Pulmonary artery endothelial cell (primary cell): ENCODE results near the gene DOK5. TPM values are rescaled to one million over a fixed set of nuclear protein-coding genes. Genes with fewer than 3 reads are reported as not detected.

Source experiments
- DNase-seq: peaks from one replicate; pipeline ENCODE4 v3.0.0-alpha.2; 2011; ENCODE audit warnings: low read depth, low spot score
- total RNA-seq: library from RNA; depleted of rRNA; stranded (reverse); fragments of >200 nt; gene quantifications from 2 replicates; pipeline ENCODE4 v1.2.3, GENCODE V29; 2014

The DOK5 gene
- total RNA-seq, 1 donor from 2014 or later = 13.5 TPM

DNA sequence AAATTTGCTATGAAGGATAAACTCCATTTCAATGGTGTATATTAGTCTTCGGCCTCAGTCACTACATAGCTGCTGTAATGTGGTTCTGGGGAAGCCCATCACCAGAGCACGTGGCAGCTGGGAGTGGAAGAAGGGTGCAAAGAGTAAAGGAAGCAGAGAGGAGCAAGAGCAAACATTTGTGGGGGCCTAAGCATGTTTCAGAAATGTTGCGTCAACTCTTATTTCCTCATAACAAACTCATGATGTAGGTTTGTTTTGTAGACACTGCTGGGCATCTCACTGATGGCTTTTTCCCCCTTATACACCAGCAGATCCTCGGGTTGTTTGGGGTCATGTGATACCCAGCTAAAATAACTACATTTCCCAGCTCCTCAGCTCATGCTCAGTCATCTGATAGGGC lies 37.3 kb downstream of the DOK5 start:
- no peak for DNase-seq

DNA sequence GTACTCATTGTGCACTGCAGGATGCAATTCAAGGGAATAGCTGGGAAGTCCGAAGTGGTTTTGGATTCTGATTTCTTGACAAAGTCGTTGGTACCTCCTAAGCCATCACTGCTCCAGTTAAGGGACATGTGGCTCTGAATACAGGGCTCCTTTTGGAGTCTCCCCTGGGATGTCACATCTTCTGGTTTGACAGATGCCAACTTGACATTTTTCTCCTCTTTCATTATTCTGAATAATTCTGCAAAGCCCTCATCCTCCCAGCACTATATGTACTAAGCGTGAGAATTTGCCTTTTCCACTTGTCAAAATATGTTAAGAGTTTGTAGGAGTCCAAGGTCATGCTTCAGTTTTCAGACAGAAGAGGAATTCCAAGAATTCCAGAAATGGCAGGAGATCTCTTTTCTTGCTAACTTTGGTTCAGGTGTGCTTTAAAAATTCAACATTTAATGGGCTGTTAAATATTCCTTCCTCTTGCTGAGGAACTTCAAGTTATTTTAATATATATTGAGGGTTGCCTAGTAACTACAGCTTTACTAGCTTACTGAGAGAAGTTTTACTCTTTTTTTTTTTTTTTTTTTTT lies 38.7 kb downstream of the DOK5 start:
- no peak for DNase-seq

DNA sequence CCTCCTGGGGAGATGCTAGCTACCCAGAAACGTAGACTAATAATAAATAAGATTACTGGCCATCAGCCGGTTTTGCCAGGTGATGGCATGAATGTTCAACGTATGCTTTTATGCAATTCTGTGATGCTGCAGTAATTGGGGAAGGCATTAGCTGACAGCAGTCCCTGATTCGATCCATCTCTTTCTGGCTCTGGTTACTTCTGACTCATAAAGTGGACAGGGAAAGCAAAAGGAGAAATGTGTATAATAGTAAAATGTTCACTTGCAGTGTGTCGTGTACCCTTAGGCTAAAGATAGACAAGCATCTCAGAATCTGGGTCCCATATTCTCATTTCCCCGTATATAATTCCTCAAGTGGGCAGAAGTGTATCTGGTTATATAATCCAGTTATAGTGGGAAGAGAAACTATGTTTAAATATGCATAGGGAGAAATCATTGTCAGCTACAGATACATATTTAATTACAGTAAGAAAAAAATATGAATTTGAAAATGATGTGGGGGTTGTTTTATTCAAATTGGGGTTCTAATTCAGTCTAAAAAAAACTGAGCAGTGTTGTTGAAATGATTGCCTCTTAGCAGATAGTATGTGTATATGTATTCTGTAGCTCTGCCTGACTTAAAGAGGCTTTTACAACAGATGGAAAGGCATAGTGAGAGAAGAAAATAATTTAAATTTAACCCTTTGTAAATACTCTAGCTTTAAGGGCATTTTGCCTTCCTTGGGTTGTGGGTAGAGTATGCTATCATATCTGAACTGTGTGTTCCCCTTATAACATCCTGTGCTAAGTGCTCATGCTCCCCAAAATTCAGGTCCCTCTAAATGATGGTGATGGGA lies 40.6 kb downstream of the DOK5 start:
- DNase-seq = no peak

DNA sequence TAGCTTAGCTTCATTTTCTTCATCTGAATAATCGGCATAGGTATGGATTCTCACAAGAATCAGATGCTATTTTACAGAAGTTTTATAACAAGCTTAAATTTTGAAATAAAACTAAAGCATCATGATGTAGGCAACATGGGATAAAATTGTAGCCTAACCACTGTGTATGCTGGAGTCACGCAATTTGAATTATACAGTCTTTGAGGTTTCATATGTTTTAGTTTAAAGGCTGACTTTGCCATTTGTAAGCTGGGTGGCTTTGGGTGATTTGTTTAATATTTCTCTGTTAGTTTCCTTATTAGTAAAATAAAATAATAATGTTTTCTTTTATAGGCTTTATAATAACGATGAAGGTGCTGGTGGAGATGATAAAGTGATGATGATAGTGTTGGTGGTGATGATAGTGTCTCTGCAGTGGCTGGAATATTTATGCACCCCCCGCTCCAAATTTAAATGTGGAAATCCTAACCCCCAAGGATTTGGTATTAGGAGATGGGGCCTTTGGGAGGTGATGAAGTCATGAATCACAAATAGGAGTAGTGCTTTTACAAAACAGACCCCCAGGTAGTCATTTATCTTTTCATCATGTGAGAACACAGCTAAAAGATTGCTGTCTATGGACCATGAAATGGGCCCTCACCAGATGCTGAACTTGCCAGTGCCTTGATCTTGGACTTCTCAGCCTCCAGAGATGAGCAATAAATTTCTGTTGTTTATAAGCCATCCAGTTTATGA lies 42.0 kb downstream of the DOK5 start:
- DNase-seq = no peak

DNA sequence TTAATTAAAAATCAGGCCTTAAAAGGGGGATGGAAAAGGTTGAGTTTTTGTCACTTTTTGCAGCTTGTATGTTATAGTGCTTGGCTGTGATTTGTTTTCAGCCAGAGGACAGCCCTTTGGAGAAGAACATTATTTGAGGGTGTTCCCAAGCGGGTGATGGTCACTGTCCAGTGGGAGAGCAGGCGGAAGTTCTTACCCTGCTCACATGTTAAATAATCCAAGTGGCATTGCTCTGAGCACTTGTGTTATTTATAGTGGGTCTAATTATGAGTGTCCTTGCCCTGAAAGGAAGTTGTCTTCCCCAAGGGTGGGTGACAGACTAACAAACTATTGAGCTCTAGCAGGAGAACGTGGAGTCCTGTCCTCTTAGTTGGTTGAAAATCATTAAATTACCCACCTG lies 49.5 kb downstream of the DOK5 start:
- no peak for DNase-seq

DNA sequence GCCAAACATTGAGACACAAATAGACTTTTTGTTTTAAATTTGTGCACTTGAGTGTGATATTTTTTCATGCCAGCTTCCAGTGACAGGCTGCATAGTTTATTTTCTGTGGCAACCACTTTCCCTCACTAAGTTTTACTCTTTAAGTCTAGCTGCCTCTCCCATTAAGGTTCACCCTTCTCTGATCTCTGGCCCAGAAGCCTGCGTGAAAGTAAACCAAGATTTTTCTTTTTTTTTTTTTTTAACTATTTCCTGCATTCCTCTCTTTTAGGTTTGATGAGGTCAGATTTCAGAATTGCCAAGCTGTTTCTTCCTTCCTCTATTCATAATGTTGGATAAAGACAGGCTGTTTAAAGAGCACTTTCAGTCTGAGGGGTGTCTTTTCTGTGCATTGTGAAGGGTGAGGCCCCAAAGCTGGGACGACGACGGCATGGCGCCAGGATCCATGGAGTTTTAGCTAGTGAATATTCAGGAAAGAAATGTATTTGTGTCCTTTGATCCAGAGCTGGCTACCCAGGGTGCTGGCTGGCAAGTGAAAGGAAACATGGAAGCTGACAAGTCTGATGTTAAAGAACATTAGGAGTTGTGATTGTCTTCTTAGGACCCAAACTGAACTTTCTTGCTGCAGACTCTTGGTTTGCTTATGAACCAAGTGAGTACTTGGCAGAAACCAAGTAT lies 50.7 kb downstream of the DOK5 start:
- DNase-seq = no peak

DNA sequence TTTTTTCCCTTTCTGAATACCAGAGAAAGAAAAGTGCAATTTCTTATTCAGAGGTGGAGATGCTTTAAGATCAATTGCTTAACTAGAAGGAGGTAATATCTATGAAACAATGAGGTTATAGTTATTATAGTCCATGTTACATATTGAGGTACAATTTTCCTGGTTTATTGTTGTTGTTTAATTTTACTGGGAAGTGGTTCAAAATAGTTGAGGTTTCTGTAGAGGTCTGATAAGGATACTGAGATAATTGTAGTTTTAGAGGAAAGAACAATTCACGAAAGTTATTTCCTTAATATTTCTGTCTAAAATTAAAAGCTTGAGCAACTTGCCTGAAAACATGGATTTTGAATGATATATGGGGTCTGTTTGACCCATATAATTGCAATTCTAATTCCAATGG lies 51.4 kb downstream of the DOK5 start:
- DNase-seq = no peak

DNA sequence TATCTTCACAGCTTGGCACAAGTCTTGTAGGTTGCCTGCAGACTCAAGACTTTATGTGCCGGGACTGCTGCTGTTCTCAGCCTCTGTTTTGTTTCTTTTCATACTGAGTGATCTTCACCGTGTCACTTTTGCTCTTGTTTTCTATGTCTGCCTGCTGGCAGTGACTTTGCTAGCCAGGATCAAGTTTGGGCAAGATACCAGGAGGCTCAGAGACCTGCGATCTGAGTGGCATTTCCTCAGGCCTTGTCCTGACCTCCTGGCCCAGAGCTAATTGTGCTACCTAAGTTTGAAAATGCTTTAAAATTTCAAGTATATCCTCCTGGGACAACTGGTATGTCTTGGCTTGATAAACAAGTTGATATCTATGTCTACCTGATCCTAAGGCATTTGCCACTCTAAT lies 57.2 kb downstream of the DOK5 start:
- no peak for DNase-seq

DNA sequence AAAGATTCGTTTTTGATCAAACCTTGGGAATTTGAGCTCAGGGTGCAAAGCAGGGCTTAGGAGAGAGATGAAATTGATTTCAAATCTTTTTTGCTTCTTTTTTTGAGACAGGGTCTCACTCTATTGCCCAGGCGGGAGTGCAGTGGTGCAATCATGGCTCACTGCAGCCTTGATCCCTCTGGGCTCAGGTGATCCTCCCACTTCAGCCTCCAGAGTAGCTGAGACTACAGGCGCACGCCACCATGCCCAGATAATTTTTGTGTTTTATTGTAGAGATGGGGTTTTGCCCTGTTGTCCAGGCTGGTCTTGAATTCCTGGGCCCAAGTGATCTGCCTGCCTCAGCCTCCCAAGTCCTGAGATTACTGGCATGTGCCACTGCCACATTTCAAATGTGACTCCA lies 58.7 kb downstream of the DOK5 start:
- DNase-seq = no peak

DNA sequence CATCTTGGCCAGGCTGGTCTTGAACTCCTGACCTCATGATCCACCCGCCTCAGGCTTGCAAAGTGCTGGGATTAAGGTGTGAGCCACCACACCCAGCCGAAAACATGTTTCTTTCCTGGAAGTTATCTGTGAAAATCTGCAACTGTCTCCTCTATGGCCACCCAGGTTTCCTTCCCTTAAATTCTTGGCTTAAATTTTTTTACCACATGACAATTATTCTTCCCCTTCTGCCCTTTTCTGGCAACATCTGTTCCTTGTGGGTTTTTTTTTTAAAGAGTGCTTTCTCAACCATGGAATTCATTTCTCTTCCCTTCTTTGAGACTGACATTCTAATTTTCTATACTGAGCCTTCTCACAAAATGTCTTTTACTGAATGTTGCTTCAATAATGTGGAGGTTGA lies 59.6 kb downstream of the DOK5 start:
- DNase-seq = no peak

DNA sequence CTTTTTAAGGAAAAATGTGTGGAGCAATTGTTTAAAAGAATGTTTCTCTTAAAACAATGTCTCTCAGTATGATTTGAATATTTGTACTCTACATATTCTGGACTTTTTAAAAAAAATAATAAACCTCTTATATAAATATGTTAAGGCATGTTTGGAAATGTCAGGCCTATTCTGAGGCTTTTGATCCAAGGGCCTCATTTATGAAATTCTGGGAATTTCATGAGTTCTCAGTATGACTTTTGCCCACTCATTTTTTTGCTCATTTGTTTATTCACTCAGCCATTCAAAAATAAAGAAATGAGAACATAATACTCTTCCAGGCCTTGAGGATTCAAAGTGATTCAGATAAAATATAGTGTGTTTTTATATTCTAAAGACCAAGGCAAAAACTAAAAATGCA lies 60.4 kb downstream of the DOK5 start:
- no peak for DNase-seq

DNA sequence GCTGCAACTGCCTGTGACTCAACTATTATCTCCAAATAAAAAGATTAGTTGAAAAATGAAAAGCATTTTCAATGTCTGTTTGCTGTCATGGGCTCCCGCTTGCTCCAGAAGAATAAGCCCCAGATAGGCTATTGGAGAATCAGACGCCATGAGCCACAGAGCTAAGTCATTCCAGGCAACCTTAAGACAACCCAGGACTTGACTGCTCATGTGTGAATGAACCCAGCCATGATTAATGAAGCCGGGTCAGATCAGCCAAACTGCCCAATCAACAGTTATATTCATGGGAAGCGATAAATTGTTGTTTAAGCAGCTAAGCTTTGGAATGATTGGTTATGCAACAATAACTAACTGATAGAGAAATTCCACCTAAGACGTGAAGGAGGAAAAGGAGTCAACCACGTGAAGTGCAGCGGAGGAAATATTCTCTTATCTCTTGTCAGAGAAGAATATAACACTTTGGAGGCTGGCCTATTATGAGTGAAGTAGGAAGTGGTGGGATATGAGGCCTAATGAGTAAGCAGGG lies 64.2 kb downstream of the DOK5 start:
- no peak for DNase-seq

DNA sequence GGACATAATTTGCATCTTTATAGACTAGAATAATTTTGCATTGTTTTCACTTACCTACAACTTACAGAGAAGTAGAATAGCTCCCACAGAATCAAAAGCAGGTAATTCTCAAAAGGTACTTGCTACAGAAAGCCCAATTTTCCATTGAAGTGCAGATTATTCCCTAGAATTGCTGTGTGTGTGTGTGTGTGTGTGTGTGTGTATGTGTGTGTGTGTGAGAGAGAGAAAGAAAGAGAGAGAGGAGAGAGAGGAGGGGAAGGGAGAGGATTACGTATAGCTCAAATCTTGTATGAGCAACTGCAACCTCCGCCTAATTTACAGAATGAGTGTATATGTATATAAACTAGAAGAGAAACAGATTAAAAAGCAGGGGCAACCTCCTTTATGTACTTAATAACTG lies 68.0 kb downstream of the DOK5 start:
- DNase-seq = no peak

DNA sequence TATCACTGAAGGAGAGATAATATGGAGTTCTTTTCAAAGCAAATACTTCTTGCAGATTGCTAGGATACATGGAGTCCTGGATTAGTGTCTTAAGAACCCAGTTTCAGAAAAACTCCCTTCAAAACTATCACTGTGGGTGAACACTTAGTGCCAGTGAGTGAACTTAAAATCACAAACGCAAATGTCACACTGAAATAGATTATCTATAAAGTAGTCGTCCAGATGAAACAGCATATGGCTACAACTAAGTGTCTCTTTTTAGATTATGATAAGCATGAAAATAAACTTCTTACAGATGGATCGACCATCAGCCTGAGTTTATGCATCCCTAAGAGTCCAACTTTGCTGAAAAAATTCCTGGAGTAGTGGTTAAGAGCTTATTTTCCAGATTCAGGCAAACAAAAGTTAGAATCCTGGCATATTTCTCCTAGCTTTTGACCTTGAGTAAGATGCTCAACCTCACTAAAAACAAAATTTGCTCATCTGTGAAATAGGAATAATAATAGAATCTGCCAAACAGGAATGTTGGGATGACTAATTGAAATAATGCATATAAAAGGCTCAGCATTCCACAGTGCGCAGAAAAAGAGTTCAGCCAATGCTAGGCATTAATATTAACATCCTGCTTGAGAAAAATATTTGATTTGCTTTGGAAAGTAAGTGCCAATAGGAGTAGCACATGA lies 70.4 kb downstream of the DOK5 start:
- no peak for DNase-seq

DNA sequence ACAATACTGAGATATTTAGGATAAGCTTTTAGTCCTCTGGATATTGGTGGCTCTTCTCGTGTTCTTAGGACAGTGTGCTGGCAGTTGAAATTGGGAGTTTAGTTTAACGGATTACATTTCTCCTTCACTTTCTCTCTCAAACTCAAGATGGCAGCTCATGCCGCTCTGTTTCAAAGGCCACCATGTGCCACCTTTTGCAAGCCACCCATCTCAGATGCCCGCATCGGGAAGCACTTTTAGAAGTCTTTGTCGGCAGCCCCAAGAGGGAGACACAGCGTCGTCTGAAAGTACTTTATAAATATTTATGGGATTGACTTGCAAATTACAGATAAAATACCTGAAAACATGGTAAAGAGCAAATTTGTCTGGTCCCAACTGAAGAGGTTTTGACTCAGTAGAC lies 73.5 kb downstream of the DOK5 start:
- no peak for DNase-seq

DNA sequence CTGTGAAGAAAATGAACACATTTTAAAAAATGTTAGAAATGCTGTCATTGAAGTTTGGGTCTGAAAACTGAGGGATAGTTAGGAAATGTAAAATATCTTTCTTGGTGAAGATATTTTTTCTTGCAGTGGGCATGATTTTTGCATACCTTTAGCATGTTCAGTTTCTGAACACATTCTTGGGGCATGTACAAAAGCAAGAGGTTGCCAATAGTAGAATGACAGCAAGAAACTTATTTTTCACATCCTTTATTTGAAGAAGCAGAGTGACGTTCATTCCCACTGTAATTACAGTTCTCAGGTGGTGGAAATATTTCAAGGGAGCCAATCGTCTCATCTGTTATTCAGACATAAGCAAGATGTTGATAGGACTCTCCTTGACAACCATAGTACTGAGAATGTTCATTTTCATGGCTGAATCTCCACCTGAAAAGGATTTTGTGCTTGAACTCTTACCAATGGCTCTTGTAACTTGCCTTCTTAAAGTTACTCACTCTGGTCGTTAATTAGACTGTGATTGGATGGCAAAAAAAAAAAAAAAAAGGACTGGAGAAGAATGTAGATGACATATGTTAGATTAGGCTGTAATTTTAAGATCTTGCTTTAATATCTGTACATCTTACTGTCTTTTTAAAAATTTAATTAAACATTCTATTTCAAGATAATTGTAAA lies 74.4 kb downstream of the DOK5 start:
- no peak for DNase-seq

DNA sequence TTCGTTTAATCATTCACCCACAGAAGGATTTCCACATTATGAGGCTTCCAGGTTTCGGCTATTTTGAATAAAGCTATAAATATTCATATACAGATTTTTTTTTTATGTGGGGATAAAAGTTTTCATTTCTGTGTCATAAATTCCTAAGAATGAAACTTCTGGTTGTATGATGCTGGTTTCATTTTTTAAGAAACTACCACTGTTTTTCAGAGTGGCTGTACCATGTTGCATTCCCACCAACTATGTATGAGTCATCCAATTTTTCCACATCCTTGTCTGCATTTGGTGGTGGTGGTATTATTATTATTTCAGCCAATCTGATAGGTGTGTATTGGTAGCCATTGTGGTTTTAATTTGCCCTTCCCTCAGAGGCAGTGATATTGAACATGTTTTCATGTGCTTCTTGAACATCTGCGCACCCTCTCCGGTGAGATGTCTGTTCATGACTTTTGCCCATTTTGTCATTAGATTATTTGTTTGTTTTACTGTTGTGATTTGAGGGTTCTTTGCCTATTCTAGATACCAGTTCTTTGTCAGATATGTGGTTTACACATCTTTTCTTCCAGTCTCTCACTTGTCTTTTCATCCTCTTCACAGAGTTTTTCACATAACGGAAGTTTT lies 75.5 kb downstream of the DOK5 start:
- DNase-seq = no peak

DNA sequence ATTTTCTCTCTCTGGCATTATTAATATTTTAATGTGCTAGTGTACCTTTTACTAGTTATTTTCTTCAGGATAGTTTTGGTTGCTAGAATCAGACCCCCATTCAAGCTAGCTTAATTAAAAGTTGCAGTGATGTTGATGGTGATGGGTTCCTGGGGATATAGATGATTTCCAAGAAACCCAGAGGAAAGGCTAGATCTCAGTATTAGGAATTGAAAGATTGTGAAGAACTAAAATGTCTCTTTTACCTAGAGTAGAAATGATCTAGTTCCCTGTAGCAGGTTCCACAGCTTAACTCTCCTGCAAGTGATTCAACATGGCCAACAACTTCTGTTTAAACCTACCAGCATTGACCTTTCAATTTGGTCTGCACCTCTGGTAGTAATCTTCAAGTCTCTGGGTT lies 78.6 kb downstream of the DOK5 start:
- no peak for DNase-seq

DNA sequence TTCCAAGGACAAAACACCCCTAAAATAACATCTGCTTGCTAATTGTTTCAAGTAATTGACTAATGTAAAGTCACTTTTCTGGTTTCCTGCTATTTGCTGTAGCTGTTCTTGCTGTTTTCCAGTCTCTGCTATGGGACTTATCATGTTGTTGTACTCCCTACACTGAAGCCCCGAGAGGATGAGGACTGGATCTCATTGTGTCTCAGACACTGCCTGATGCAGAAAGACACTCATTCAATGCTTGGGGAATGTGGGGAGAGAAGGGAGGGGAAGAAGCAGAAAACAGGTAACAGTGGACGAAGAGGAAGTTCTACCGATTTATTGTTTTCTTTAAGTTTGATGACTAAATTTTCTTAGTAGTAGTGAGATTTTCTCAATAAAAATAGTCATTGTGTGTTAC lies 79.8 kb downstream of the DOK5 start:
- no peak for DNase-seq

DNA sequence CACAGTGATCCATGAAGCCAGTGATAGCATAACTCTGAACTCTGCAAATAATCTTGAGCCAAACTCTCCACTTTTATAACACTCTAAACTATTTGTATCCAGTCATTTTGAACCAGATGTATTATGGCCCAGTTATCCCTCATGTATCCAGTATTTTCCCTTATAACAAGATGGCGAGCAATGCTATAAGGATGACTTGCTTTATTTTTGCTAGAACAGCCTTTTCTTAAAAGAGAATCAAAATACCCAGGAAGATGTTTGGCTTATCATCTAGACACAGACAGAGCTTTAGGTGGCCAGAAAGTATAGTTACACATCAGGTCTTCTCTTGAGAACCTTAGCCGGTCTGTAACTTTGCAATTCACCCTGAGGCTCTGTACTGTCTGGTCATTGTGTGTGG lies 81.0 kb downstream of the DOK5 start:
- DNase-seq = no peak
